Measurements from ENCODE around the gene CDC42SE2.
"Not testable (repeated sequence)": the region's sequence is repeated elsewhere in the genome, so short reads cannot be mapped to it uniquely, and the experiment has no call there.

CDC42SE2 gene

GRCh38 chr5:131272724-131273123 is 8.9 kb downstream of the CDC42SE2 start:
- H3K4me3 ChIP-seq: no peak overlapping the region
- H3K27ac ChIP-seq: peak overlapping the region in 5 of 21 experiments; percentile 3 to 79 (median 45)

DNA sequence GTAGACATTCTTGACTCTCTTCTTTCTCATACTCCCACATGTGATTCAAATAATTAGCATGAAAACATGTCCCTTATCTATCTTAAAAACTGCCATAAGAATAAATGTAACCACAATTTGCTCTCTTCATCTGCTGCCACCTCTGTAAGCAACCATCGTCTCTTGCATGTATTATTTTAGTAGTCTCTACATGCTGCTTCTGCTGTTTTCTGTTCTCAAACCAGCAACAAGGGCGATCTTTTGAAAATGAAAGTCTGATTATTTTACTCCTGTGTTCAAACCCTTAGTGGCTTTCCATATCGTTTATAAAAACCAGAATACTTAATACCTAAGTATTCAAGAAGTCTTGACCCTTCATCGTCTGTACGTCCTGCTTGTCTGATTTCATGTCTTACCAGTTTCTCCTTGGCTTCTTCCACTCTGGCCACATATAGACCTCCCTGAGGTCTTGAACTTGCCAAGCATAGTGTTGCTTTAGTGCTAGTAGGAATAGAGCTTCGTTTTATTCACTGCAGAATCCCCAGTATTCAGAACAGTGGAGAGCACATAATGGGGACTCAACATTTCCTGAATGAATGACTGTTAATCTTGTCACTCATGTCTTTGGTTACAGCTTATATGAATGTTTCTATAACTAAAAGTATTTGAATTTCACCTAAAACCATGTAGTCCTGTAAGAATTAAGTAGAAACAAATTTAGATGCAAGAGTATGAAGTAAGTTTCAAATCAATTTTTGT is 10.6 kb downstream of the CDC42SE2 start:
- Histone ChIP-seq H3K4me3 (no peak overlapping the region), H3K27ac (peak overlapping the region in 4 of 21 experiments; percentile 24 to 79 (median 46))

DNA sequence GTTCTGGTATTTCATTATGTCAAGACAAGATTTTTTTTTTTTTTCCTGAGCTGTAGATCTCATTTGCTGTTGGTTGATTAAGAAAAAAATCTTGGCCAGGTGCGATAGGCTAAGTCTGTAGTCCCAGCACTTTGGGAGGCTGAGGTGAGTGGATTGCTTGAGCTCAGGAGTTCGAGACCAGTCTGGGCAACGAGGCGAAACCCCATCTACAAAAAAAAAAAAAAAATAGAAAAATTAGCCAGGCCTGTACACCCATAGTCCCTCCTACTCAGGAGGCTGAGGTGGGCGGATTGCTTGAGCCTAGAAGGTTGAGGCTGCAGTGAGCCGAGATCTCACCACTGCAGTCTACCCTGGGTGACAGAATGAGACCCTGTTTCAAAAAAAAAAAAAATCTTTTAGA is 12.2 kb downstream of the CDC42SE2 start:
- Histone ChIP-seq H3K27ac (peak overlapping the region in 1 of 21 experiments; percentile 79), H3K4me3 (no peak overlapping the region)

DNA sequence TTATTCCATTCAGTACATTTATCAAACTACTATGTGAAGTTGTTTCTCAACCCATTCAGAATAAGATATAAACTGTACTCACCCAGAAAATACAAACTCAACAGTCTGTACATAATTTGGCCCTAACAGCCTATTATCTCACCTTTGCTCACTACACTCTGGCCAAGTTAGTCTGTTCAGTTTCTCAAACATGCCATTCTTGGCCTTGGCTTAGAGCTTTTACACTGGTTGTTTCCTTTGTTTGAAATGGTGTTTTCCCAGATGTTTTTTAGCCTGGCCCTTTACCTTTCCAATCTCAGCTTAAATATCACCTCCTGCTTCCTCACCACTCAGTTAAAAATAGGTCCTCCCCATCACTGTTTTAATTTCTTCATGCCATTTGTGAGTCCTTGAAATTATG is 13.6 kb downstream of the CDC42SE2 start:
- Histone ChIP-seq H3K4me3 (no peak overlapping the region), H3K27ac (no peak overlapping the region)

GRCh38 chr5:131277875-131278740 is 14.3 kb downstream of the CDC42SE2 start:
- Histone ChIP-seq H3K27ac (peak overlapping the region in 4 of 21 experiments; percentile 4 to 33 (median 19)), H3K4me3 (no peak overlapping the region)

- not testable (repeated sequence) for H3K4me3 ChIP-seq, H3K27ac ChIP-seq
These were observed 14.9 kb downstream of the CDC42SE2 start for GRCh38 chr5:131278741-131279124.

GRCh38 chr5:131279204-131279603 is 15.4 kb downstream of the CDC42SE2 start:
- Histone ChIP-seq H3K27ac (peak overlapping the region in 4 of 21 experiments; percentile 20 to 76 (median 54)), H3K4me3 (no peak overlapping the region)

DNA sequence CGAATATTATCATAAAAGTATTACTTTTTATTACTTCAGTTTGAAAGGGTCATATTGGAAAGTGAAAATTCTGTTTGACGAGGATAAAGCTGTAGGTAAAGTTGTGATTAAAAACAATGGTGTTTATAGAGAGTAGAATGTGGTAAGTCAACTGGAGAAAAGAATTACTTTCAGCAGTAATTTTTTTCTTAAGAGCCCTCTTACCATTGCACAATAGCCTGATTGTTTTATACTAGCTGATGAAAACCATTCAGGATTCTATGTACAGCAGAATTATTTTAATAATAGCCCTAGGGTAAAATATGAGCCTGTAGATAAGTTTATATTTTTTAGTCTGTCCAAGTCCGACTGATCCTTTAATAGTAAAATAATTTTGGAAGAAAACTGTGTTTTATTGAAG is 16.6 kb downstream of the CDC42SE2 start:
- H3K4me3 ChIP-seq: no peak overlapping the region
- peak overlapping the region in 7 of 21 experiments; percentile 6 to 78 (median 67) for H3K27ac ChIP-seq

- Histone ChIP-seq H3K27ac (peak overlapping the region in 17 of 21 experiments; percentile 10 to 78 (median 57)), H3K4me3 (peak overlapping the region in 2 of 7 experiments; percentile 11 to 14)
These were observed 17.4 kb downstream of the CDC42SE2 start for GRCh38 chr5:131281133-131281867.

DNA sequence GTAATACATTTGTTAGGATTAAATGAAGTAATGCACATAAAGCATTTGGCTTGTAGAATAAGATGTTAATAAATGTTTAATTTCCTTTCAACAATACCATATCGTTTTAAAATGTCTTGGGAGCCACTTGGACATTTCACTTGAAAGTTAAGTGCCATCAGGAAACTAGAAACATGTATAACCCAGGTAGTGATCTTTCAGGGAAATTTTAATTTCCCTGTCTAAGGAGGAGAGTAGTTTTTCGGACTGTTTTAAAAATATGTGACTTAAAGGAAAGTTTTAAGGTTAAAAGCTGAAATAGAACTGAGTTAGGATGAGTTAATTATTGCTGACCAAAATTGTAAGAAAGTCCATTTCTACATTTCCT is 18.0 kb downstream of the CDC42SE2 start:
- Histone ChIP-seq H3K27ac (peak overlapping the region in 17 of 21 experiments; percentile 10 to 78 (median 57)), H3K4me3 (peak overlapping the region in 2 of 7 experiments; percentile 11 to 14)

DNA sequence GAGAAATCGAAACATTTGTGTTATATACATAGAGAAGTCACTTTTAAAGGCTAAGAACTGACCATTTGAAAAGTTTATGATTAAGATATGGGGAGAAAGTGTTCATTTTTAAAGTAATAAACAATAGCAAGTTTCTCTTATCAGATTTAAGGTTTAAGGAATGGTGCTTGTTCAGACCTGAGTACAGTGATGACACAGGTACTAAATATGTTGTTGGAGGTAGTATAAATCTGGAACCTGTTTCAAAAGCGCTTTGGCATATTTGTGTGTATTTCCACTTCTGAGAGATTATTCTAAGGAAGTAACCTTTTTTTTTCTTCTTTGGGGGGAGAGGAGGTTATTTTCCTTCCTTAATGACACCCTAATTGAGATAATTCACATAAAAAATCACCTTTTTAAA is 18.4 kb downstream of the CDC42SE2 start:
- peak overlapping the region in 1 of 7 experiments; percentile 14 for H3K4me3 ChIP-seq
- peak overlapping the region in 15 of 21 experiments; percentile 10 to 78 (median 57) for H3K27ac ChIP-seq

- Histone ChIP-seq H3K27ac (no peak overlapping the region), H3K4me3 (no peak overlapping the region)
These were observed 22.0 kb downstream of the CDC42SE2 start for GRCh38 chr5:131285703-131286399.

- Histone ChIP-seq H3K4me3 (no peak overlapping the region), H3K27ac (no peak overlapping the region)
These were observed 22.5 kb downstream of the CDC42SE2 start for GRCh38 chr5:131286400-131286715.

DNA sequence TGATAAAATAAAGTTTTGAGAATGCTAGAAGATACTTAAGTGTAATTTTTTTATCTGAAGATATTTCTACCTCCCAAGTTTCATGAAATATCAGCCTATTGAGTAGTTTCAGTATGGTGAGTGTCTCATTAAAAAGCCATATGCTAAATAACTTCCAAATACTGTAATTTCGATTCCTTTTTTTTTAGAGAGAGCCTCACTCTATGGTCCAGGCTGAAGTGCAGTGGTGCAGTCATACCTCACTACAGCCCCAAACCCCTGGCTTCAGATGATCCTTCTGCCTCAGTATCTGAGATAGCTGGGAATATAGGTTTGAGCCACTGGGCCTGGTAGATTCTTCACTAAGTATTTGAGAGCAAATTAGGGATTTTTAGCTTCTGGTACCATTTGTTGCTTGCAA is 24.5 kb downstream of the CDC42SE2 start:
- H3K4me3 ChIP-seq: no peak overlapping the region
- H3K27ac ChIP-seq: peak overlapping the region in 1 of 21 experiments; percentile 72

- peak overlapping the region in 3 of 21 experiments; percentile 11 to 72 (median 30) for H3K27ac ChIP-seq
- no peak overlapping the region for H3K4me3 ChIP-seq
These were observed 25.9 kb downstream of the CDC42SE2 start for GRCh38 chr5:131289738-131290137.

- Histone ChIP-seq H3K4me3 (no peak overlapping the region), H3K27ac (peak overlapping the region in 1 of 21 experiments; percentile 51)
These were observed 32.4 kb downstream of the CDC42SE2 start for GRCh38 chr5:131296213-131296672.

GRCh38 chr5:131297886-131298285 is 34.0 kb downstream of the CDC42SE2 start:
- Histone ChIP-seq H3K27ac (no peak overlapping the region), H3K4me3 (no peak overlapping the region)

DNA sequence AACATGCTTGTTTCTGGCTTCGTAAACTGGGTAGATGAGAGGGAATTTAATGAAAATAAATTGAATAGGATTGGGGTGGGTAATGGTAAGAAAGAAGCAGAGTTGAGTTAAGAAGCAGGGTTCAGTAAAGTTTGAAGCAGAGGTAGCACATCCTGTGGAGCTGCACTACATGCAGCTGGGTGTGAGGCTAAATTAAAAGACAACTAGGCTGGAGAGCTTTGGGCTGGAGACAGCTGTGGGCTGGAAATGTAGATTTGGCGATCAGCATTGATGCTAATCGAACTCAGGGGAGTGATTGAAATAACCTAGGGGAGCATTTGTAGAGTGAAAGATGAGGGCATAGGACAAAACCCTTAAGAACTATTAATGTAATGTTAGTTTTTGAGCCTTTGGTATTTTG is 35.6 kb downstream of the CDC42SE2 start:
- Histone ChIP-seq H3K4me3 (no peak overlapping the region), H3K27ac (no peak overlapping the region)

- H3K27ac ChIP-seq: no peak overlapping the region
- no peak overlapping the region for H3K4me3 ChIP-seq
These were observed 38.7 kb downstream of the CDC42SE2 start for GRCh38 chr5:131302506-131302905.

All from skin epidermis (tissue), 12 donors.